Stimulated activated CD4-positive, alpha-beta T cell treated with anti-CD3 and anti-CD28 coated beads, Interleukin-15, amount 100 ng/mL, for 1 hour (primary cell): Measurements from ENCODE around the gene PPIF.

Experiments used
- DNase-seq, 2 donors: peaks; one replicate each; pipeline ENCODE4 v3.0.0-alpha.2; 2020; ENCODE audit warnings: low read depth in 1 of 2, low spot score in 1 of 2

Gene PPIF

GRCh38 chr10:79385392-79385795 lies 38.1 kb downstream of the PPIF start:
- DNase-seq, result no peak

- DNase-seq, result no peak
Measured at GRCh38 chr10:79385804-79386531, 38.7 kb downstream of the PPIF start.

DNA sequence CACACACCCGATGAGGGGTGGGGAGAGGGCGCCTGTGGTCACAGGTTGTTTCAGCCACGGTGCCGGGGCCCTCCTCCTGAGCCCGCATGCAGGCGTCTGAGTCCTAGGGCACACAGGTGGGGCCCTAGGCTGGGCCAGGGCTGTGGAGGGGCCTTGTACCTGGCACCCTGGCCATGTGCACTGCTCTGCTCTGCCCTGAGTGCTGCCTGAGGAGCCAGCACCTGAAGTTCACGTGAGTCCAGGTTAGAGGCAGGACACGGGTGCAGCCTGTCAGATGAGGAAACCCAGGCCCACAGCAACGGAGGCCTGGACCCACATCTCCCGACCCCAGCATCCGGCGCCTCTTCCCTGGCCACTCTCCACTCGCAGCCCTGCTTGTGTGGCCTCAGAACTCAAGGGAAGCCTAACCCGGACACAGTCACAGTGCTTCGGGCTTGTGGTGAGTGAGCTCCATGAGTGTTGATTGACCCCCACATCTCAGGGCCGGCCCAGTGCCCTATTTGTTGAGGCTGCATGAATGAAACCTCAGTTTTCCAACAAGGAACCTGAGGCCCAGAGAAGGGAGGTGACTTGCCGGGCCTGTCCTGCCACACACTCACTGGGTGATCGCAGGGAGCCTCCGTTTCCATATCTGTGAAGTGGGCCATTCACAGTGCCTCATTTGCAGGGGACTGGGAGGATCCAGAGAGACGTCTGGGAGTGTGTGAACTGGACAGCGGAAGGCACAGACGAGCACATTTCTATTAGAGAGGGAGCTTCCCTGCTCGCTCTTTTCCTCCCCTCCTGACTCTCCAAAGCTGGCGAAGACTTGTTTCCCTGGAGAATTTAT lies 39.6 kb downstream of the PPIF start:
- DNase-seq, result no peak

DNA sequence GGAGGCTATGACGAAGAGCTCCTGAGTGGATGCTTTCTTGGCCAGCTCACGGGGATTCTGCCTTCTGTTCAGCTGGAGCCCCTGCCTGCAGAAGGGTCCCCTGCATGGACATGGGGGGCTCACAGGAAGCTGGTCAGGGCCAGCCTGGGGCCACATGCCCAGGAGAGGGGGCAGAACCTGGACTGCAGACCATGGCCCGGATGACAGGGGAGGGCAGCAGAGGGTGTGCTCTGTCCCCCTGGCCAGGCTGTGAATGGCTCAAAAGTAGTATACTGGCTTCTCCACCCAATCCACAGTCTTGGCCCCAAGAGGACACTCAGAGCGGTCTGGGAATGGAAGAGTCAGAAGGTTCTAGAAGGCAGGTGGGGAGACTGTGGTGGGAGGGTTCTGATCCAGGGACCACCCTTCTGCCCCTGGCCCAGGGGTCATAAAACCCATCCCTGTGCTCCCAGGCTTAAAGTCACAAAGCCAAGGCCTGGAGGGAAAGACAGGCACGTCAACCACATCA lies 40.3 kb downstream of the PPIF start:
- no peak for DNase-seq

DNA sequence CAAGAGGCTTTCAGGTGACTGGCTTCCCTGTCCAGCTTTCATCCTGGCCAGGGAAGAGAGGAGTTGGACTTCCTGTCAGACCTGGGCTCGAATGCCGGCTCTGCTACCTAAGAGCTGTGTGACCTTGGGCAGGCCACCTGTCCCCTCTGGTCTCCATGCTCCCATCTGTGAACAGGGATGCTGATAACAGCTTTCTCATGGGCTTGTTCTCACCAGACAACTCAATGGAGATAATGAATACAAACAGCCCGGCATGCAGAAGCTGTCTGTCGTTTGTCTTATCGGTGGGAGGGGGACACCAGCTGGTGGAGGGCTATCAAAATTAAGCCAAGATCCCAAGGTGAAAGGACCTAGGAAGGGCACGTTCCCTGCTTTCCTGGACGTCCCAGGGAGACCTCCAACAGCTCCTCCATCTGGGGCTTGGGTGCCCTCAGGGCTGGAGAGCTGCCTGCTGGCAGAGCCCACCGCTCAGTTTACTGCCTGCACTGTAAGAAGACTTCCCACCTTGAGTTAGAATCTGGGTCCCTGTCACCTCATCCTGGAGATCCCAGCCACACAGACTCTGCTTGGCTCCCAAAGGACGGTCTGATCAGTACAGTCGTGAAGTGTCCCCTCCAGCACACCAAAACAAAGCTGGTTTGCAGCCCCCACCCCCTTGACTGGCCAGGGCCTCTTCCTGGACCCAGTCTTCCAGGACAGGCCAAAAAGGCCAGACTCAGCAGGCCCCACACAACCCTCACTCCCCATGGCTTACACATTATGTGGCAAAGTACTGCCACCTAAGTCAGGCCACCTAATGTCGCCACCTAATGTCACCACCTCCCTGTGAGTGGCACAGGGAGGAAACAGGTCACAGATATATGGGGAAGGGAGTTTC lies 40.9 kb downstream of the PPIF start:
- no peak for DNase-seq

DNA sequence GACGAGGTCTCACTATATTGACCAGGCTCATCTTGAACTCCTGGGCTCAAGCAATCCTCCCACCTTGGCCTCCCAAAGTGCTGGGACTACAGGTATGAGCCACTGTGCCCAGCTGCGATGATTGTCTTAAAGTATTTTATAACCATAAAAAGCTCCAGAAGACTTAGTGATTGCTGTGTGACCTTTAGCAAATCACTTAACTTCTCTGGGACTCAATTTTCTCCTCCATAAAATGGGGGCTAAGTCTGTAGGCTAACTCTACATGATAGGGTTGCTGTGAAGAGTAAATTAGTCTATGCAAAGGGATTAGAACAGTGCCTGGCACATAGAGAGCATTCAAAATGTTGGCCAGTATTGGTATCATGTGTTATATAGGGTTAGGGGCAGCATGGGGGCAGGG lies 42.8 kb downstream of the PPIF start:
- no peak for DNase-seq

DNA sequence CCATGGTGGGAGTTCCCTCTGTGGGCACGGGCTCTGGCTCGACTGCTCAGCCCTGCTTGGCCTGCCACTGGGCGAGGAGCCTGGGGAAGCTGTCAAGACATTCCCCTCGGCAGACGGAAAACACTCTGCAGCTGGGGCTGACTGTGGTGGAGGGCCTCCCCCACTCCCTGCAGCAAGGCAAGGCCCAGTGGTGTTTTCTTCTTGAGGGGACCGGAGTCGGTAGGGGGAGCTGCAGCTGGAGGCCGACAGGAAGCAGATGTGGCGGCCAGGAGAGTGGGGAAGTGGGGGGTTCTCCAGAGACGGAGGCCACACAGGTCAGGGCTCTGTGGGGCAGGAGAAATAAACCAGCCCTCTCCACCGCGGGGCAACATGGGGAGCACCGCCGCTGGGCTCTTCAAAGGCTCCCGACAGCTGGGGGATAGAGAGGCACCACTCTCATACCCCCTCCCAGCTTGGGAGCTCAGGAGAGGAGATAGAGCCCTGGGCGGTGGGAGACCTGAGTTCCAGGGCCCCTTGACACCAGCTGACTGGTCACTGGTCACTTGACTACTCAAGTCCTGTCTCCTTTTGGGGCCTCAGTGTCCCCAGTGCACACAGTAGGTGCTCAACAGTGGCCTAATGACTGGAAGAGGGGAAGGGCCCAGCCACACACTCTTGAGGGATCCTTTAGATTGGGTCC lies 43.4 kb downstream of the PPIF start:
- DNase-seq, result no peak

DNA sequence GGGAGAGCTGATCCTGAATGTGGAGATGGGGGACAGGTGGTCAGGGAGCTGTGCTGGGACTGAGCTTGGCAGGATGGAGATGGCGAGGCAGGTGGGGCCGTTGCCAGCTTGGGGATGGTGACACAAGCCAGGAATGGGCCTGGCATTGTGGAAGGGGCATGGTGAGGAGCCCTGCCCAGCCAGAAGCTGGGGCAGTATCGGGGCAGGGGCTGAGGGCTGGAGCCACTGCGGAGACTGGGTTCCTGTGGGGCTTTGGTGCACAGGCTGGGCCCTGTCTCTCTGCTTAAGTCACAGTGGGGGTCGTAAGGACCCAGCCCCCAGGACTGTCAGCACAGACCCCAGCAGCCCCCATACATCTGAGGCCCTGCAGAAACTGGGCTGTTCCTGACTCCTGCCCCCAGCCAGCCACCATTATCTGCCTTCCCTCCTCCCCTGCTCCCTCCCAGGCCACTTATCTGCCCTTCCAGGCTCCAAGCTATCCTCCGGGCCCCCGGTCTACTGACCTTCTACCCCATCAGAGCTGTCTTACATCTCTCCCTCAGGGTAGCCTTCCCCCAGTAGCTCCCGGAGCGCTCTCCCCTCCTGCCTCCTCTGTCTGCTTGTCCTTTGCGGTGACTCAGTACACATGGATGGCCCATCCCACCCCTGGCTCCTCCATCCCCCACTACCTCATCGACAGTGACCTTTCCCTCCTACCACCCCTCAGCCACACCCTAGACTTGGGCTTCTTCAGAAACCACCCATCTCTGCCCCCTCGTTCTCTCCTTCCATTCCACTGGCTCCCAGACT lies 44.2 kb downstream of the PPIF start:
- no peak for DNase-seq

GRCh38 chr10:79392020-79392398 lies 44.7 kb downstream of the PPIF start:
- no peak for DNase-seq

- DNase-seq, result no peak
Measured at GRCh38 chr10:79392506-79393176, 45.4 kb downstream of the PPIF start.

GRCh38 chr10:79393221-79393923 lies 46.1 kb downstream of the PPIF start:
- DNase-seq, result no peak

- no peak for DNase-seq
Measured at GRCh38 chr10:79393924-79394610, 46.8 kb downstream of the PPIF start.

- no peak for DNase-seq
Measured at GRCh38 chr10:79394664-79395063, 47.4 kb downstream of the PPIF start.

DNA sequence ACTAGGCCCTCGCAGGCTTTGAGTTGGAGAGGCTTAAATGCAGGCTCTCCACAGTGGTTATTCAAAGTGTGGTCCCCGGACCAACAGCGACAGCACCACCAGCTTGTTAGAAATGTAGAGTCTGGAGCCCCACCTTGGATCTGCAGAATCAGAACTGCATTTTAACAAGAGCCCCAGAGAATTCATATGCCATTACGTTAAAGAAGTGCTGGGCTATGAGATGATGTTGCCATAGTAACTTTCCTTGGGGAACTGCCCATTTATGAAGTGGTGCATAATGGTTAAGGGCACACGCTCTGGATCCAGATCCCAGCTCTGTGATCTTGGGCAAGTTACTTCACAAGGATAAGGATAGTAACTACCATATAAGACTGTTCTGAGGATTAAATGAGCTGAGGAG lies 49.3 kb downstream of the PPIF start:
- DNase-seq, result no peak

GRCh38 chr10:79397051-79397450 lies 49.8 kb downstream of the PPIF start:
- no peak for DNase-seq

GRCh38 chr10:79397575-79398303 lies 50.5 kb downstream of the PPIF start:
- DNase-seq, result no peak

DNA sequence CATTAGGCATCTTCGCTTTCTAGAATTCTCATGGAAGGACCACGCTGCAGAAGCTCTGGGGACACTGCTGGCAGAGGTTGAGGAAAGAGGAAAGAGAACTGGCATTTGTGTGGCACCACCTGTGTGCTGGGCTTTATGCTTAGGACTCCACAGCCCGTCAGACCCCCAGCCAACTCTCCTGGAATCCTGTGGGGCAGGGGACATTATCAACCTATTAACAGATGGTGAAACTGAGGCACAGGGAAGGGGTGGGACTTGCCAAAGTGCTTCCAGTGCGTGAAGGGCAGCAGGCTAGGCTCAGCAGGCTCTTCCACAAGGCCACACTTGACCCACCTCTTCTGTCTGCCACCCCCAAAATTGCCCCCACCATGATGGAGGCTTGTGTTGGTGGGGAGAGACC lies 51.4 kb downstream of the PPIF start:
- no peak for DNase-seq
